HL-60/S4 treated with retinoic acid at 250 ng/mL for 4 days and 3 days (cell line): ENCODE data around the gene FUT3.
"Not testable (repeated sequence)": the region's sequence is repeated elsewhere in the genome, so short reads cannot be mapped to it uniquely, and the experiment has no call there.

Experiments used
- in situ Hi-C: fragments of 300-500 bp; cut with MboI; formaldehyde crosslinking; loops from 2 replicates; pipeline ENCODE4 v1.7.0; 2022; ENCODE audit warnings: low sequenced_read_pairs

Gene FUT3

DNA sequence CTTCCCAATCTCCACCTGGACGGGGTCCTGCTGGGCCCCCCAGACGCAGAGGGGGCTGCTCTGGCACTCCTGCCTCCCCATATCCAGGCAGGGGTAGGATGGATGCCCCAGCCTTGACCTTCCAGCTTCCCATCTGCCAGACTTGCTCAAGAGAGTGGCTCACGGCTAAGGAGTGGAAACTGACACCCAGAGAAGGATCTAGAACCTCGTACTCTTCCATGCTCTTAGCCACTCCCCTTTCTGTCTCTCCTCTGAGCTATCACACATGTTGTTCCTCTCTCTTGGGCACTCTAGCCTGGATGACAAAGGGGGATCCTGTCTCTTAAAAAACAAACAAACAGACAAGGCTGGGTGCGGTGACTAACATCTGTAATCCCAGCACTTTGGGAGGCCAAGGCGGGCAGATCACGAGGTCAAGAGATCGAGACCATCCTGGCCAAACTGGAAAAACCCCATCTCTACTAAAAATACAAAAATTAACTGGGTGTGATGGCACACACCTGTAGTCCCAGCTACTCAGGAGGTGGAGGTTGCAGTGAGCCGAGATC lies 31.2 kb upstream of the FUT3 start:
- in situ Hi-C loops, result no loop called here

DNA sequence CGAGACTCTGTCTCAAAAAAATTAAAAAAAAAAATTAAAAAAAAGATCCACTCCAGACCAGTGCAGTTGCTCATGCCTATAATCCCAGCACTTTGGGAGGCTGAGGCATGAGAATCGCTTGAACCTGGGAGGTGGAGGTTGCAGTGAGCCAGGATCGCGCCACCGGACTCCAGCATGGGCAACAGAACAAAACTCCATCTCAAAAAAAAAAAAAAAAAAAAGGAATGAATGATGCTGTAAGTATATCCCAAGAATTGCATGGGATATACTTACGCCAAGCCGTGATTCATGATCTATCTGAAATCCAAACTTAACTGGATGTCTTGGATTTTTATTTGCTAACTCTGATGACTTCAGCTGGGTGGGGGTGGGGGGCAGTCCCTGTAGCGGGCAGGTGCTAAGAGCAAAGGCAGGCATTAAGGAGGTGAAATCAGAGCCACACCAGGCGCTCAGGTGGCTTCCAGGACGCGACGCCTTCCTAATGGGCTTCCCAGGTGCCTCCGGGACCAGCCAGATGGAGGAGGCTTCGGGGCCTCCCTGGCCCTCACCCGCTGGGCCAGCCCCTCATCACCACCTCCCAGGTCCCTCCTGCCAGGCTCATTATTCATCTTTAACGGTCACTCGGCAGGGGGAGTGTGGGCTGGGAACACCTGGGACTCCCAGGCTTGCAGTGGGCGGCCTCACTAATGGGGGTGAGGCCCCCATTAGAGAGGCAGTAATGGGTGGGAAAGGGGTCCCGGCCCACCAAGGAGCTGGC lies 30.5 kb upstream of the FUT3 start:
- in situ Hi-C loops, result no loop called here

DNA sequence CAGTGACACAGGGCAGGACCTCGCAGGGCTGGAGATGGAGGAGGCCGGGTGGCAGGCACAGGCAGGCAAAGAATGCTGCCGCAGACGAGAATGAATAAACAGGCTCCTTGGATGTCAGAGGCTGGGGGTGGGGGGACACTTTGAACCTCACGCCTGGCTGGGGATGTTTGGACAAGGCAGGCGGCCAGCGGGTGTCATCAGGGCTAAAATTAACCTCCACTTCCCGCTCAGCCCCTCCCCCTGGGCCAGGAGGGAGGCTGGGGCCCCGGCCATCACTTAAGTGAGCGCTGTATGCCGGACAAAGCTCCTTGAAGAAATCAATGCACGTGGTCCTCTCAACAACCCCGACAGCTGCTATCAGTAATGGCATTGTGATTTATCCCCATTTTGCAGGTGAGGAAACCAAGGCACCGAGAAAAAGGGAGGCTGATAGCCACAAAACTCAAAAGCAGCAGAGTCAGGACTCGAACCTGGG lies 29.4 kb upstream of the FUT3 start:
- in situ Hi-C loops, result no loop called here

DNA sequence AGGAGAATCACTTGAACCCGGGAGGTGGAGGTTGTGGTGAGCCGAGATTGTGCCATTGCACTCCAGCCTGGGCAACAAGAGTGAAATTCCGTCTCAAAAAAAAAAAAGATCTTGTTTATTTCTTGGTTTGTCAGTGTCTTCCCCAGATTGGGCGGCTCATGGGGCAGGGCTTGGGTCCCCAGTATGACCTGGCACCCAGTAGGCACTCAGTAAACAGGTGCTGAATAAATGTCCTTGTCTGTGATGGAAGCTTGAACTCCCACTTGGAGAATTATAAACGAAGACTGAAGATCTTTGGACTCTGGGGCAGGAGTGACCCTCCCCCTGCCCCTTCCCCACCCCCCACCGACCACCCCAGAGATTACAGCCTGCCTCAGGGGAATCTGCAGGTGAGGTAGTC lies 28.9 kb upstream of the FUT3 start:
- in situ Hi-C loops, result no loop called here

DNA sequence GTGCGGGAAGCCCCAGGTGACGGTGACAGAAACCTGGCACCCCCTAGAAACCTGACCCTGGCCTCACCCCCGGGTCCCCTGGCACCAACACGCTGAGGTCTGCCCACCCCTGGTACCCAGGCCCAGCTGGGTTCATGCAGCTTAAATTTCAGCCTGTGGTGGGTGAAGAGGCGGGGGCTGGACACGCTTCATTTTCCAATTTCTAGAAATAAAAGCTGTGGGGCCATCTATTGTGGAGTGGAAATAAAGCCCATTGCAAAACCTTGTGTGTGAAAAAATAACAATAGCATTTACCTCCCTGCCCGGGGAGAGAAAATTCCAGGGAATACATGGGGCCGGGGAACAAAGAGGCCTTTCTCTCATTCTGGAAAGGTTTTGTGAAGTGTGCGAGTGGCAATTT lies 26.6 kb upstream of the FUT3 start:
- in situ Hi-C loops, result no loop called here

DNA sequence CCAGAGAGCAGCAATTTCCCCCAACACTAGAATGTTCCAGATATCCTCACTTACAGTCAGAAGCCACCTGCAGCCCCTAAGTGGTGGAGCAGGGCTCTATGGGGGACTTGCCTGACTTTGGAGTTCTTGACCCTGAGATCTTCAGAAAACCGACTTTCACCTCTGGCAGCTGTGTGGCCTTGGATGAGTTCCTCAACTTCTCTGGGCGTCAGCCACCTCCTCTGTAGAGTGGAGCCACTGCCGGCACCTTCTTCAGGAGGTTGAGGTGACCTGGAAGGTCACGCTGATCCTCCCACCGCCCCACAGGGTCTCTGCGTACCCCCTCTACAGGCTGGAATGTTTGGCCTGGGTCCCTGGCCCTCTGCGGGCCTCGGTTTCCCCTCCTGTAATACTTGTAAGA lies 26.2 kb upstream of the FUT3 start:
- in situ Hi-C loops, result no loop called here

DNA sequence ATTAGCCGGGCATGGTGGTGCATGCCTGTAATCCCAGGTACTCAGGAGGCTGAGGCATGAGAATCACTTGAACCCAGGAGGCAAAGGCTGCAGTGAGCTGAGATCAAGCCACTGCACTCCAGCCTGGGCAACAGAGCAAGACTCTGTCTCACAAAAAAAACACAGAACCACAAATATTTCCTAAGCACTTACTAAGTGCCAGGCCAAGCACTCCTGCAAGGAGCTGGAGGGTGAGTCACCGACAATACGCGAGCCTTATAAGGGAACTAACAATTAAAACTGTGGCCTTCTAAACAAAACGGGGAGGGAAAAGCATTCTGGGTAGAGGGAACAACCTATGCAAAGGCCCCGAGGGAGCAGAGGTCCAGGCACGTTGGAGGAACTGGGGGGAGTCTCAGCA lies 23.2 kb upstream of the FUT3 start:
- in situ Hi-C loops, result not testable (repeated sequence)

DNA sequence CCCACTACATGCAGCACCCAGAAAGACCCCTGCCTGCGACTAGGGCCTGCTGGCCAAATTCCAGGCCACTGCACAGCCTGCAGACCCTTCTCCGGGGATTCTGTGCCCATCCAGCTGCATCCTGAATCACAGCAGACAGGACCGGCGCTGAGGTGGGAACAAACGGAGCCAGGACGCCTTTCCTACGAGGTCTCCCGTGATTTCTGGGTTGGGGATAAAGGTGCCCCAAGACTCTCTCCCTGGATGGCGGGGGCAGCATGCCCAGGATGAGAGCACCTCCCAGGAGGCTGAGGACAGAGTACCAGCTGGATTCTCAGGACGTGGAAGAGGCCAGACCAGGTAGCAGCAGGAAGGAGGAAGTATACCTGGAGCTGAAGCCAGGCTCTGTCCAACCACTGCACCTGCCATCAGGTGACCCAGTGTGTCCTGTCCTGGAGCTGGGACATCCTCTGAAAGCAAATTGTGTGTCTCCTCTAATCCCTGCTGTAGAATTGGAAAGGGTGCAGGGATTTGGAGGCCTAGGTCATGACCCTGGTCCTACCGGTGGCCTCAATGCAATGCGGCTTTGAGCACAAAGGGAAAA lies 22.5 kb upstream of the FUT3 start:
- in situ Hi-C loops, result no loop called here

DNA sequence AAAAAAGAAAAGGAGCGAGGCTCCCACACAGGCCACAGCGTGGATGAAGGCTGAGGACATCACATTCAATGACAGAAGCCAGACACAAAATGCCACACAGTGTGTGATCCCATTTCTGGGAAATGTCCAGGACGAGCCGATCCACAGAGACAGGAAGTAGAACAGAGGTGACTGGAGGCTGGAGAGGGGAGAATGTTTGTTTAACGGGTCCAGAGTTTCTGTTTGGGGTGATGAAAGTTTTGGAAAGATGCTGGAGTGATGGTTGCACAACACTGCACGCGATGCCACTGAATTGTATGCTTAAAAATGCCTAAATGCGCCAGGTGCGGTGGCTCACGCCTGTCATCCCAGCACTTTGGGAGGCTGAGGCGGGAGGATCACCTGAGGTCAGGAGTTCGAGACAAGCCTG lies 19.7 kb upstream of the FUT3 start:
- in situ Hi-C loops, result no loop called here

DNA sequence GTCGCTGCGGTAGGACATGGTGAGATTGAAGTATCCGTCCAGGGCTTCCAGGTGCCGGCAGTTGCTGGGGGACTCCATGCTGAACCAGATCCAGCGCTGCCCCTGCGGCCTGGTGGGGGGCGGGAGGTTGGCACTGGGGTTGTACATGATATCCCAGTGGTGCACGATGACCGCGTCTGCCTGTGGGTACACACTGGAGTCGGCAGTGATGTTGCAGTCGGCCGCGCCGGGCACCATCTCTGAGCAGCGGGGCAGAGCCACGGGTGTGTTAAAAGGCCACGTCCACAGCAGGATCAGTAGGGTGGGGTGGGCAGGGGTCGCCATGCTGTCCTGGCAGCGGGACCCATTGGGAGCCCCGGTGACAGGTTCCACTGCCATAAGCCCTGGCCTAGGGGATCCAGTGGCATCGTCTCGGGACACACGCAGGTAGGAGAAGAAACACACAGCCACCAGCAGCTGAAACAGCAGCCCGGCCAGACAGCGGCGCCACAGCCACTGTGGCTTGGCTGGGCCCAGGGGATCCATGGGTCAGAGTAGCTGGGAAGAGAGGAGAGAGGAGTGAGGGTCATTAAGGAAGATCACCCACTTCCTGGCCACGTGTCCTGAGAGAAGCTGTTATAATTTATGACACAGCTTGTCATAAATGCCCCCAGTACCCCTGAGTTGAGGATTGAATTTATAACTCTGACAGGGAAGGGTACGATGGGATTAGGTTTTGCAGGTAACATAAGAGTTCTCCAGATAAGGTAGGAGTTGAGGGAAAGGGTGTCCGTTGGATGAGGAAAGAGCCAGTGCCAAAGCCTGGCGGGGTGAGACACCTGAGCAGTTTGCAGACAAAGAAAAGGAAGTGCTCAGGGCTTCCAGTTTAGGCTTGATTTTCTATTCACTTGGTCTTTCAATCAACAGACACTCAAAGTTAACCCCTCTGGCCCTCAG lies 16.2 kb upstream of the FUT3 start:
- in situ Hi-C loops, result no loop called here

DNA sequence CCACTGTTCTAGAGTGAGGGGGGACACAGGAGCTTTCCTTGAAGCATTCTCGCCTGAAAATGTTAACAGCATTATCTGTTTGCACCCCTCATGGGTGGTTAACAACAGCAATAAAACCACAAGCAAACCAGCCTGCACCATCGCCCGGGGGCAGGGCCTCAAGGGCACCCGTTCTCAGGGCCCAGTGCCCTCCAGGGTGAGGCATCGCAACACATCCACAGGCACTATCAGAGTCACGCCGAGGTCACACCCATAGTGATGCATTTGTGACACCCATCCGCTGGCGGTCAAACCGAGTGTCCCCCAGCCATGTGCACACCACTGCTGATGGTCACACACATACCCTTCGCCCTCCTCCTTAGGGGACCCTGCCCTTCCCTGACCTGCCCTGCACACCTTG lies 14.5 kb upstream of the FUT3 start:
- in situ Hi-C loops, result no loop called here

DNA sequence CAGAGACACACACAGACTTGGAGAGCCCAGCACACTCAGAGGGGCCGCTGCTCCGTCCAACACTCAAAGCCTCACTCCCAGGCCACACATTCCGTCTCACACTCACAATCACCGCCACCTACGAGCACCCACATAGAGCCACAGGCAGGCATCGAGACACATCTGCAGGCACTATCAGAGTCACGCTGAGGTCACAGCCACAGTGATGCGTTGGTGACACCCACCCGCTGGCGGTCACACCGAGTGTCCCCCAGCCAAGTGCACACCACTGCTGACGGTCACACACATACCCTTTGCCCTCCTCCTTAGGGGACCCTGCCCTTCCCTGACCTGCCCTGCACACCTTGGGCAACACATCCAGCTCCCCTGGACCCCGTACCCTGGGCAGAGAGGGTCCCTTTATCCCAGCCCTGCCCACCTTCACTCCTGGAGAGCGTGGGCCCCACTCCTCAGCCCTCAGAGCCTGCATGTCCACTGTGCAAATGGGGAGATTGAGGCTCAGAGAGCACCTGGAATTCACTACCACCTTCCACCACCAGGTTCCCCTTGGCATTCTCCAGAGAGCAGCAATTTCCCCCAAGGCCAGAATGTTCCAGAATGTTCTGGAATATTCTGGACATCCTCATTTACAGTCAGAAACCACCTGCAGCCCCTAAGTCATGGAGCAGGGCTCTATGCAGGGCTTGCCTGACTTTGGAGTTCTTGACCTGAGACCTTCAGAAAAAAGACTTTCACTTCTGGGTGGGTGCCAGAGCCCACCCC lies 13.7 kb upstream of the FUT3 start:
- in situ Hi-C loops, result no loop called here

DNA sequence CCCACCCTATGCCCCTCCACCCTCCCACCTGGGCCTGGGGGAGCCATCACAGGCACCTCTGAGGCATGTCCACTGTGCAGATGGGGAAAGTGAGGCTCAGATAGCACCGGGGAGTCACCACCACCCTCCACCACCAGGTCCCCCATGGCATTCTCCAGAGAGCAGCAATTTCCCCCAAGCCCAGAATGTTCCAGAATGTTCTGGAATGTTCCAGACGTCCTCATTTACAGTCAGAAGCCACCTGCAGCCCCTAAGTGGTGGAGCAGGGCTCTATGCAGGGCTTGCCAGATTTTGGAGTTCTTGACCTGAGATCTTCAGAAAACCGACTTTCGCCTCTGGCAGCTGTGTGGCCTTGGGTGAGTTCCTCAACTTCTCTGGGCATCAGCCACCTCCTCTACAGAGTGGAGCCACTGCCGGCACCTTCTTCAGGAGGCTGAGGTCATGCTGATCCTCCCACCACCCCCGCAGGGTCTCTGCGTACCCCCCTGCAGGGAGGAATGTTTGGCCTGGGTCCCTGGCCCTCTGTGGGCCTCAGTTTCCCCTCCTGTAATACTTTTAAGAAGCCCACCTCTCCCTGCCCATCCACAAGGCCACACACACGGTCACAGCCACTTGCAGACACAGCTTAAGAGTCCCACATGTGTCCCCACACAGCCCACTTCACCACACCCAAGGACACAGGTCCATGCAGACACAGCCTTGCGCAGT lies 12.9 kb upstream of the FUT3 start:
- in situ Hi-C loops, result no loop called here

DNA sequence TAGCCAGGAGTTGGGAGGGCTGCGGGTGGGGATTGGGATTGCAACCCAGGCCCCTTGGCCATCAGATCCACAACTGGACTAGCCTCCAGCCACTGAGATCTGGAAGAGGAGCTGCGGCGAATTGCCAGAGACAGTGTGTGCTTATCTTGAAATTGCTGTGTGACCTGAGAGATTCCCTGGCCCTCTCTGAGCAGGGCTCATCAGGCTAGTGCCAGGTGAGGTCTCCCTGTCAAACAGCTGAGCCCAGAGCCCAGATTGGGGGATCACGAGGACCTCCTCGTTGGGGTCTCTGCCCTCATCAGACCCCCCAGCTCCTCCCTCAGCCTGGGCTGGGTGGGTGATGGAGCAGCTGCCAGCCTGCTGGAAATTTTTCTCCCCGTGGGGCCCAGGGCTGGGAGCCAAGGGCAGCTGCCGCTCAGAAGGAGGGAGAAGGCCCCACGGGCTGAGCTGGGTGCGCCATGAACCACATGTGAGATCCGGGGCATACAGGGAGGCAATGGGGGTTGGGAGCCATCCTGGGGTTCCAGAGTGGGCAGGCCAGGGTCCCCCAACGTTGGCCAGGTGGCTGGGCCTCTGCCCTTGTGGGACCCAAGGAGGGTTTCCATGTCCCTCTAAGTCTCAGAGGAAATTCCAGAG lies 11.9 kb upstream of the FUT3 start:
- in situ Hi-C loops, result no loop called here

DNA sequence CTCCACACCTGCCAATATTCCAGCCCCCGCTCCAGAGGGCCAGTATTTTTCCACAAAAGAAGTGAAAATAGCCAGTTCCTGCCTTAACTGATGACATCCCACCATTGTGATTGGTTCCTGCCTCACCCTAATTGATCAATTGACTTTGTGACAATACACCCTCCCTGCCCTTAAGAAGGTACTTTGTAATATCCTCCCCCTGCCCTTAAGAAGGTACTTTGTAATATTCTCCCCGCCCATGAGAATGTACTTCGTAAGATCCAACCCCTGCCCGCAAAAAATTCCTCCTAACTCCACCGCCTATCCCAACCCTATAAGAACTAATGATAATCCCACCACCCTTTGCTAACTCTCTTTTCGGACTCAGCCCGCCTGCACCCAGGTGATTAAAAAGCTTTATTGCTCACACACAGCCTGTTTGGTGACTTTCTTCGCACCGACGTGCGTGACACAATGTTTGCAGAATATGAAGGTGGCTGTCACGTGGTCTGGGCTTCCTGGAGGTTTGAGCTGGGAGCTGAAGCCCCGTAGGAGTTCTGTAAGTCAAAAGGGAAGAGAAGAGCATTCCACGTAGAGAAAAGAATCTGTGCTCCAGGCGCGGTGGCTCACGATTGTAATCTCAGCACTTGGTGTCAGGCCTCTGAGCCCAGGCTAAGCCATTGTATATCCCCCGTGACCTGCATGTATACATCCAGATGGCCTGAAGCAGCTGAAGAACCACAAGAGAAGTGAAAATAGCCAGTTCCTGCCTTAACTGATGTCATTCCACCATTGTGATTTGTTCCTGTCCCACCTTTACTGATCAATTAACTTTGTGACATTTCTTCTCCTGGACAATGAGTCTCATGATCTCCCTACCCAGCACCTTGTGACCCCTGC lies 6.2 kb upstream of the FUT3 start:
- in situ Hi-C loops, result no loop called here

DNA sequence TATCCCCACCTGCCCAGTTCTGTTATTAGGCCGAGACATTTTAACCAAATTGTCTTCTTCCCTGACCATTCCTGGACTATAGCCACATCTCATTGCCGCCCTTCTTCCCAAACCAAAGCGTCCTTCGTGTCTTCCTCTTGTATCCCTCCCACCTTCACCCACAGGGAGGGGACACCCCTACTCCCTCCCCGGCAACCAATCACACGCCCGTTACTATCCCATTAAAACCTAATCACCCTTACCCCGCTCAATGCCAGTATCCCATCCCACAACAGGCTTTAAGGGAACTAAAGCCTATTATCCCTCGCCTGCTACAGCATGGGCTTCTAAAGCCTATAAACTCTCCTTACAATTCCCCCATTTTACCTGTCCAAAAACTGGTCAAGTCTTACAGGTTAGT lies 3.9 kb upstream of the FUT3 start:
- in situ Hi-C loops, result not testable (repeated sequence)

DNA sequence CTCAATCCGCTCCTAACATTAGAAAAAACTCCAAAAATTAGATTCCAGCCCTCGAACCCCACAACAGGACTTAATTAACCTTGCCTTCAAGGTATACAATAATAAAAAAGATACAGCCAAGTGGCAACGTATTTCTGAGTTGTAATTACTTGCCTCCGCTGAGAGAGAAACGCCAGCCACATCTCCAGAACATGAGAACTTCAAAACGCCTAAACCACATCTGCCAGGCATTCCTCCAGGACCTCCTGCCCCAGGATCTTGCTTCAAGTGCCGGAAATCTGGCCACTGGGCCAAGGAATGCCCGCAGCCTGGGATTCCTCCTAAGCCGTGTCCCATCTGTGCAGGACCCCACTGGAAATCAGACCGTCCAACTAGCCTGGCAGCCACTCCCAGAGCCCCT lies 2.9 kb upstream of the FUT3 start:
- in situ Hi-C loops, result not testable (repeated sequence)

DNA sequence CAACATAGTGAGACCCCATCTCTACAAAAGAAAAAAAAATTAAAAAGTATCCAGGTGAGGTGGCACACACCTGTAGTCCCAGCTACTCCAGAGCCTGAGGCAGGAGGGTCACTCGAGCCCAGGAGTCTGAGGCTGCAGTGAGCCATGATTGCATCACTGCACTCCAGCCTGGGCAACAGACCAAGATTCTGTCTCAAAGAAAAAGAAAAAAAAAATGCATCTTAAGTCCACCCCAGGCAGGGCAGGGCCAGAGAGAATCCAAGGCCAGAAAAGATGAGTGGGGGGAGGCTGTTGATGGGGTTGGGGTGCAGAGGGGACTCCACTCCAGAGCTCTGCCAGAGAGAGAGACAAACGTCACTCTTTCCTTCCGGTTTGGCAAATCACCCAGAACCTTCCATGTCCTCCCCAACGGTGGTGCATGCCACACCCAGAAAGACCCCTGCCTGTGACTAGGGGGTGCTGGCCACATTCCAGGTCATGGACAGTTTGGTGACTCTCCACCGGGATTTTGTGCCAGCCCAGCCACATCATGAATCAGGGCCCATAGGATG lies 431 bp downstream of the FUT3 start:
- in situ Hi-C loops, result no loop called here
